Uterus (tissue), 2 donors: Measurements from ENCODE around the gene HTR2A.

Source experiments
- POLR2A ChIP-seq, 2 donors: fragments of 450-650 bp; IDR thresholded peaks; one replicate each; pipeline ENCODE4 v1.6.1; 2016; ENCODE audit warnings: antibody characterized with exemption in 2 of 2, mild to moderate bottlenecking in 1 of 2, moderate library complexity in 1 of 2
- TF ChIP-seq, protein P1 (sequence below), 4 experiments: fragments of 200-600 bp in 2 of 4; fragments of 450-650 bp in 2 of 4; sonication (generic) in 2 of 4; IDR thresholded peaks; one replicate each; pipeline ENCODE4 v1.5.1; 2016 to 2019; ENCODE audit warnings: antibody characterized with exemption in 4 of 4, mild to moderate bottlenecking in 2 of 4, moderate library complexity in 1 of 4

DNA sequence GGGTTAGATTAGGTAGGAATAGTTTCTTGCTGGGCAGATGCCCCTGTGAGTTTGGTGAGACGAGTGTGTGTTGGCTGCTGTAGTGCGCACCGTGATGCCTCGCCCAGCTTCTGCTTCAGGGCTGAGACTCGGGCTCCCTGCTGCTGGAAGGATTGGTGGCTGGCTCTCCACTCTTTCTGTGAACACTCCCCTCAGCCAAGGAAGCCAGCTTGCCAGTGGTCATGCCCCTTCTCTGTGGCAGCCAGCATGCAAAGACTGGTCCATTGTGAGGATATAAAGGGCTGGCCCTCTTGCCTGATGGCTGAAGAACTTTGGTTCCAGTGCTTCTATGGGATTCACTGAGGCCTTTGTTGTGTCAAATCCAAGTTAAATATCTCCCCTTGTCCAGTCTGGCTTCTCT is 2.9 kb upstream of the HTR2A start:
- TF ChIP-seq, protein P1, sequence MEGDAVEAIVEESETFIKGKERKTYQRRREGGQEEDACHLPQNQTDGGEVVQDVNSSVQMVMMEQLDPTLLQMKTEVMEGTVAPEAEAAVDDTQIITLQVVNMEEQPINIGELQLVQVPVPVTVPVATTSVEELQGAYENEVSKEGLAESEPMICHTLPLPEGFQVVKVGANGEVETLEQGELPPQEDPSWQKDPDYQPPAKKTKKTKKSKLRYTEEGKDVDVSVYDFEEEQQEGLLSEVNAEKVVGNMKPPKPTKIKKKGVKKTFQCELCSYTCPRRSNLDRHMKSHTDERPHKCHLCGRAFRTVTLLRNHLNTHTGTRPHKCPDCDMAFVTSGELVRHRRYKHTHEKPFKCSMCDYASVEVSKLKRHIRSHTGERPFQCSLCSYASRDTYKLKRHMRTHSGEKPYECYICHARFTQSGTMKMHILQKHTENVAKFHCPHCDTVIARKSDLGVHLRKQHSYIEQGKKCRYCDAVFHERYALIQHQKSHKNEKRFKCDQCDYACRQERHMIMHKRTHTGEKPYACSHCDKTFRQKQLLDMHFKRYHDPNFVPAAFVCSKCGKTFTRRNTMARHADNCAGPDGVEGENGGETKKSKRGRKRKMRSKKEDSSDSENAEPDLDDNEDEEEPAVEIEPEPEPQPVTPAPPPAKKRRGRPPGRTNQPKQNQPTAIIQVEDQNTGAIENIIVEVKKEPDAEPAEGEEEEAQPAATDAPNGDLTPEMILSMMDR (IDR thresholded peaks at IDR 0.05) = no peak
- TF ChIP-seq POLR2A (IDR thresholded peaks at IDR 0.05) = no peak
